H1 (cell line): ENCODE results near the gene DPH5. TPM values are rescaled to one million over a fixed set of nuclear protein-coding genes. Genes with fewer than 3 reads are reported as not detected.

Experiments used
- CTCF ChIA-PET: fragments of 300-600 bp; sonication (Branson Sonifier 250); formaldehyde crosslinking; loops from one replicate; lab custom pipeline; 2021; ENCODE audit not compliant: partially characterized antibody; lab: Charles Lee
- POLR2A ChIA-PET: fragments of 300-600 bp; sonication (Branson Sonifier 250); formaldehyde crosslinking; loops from one replicate; lab custom pipeline; 2021; ENCODE audit warnings: inconsistent platforms; ENCODE audit not compliant: partially characterized antibody; lab: Charles Lee
- DNase-seq, 2 experiments: peaks; one replicate each; pipeline versions ENCODE4 v3.0.0 to v3.0.0-alpha.2; 2010 to 2022; ENCODE audit warnings: low spot score in 2 of 2, low read depth in 1 of 2, mixed read lengths in 1 of 2
- FAIRE-seq: peaks from 2 replicates; lab custom pipeline; 2011; peaks lifted over from hg19 to GRCh38; lab: Jason Lieb, UNC
- H2AFZ ChIP-seq: 2 replicates; pipeline ENCODE4 v1.8.1; 2012; ENCODE audit warnings: low read length, inconsistent platforms
- H2AK5ac ChIP-seq: 2 replicates; pipeline ENCODE4 v1.6.1; 2013; ENCODE audit warnings: low read depth, low read length
- H2BK120ac ChIP-seq: replicated peaks from 2 replicates; pipeline ENCODE3; 2013; ENCODE audit warnings: low read depth, low read length, inconsistent platforms
- H2BK12ac ChIP-seq: 2 replicates; pipeline ENCODE4 v1.6.1; 2013; ENCODE audit warnings: low read depth, low read length
- H2BK15ac ChIP-seq: 2 replicates; pipeline ENCODE4 v1.6.1; 2013; ENCODE audit warnings: low read length
- H2BK20ac ChIP-seq: 2 replicates; pipeline ENCODE4 v1.6.1; 2013; ENCODE audit warnings: low read length
- H2BK5ac ChIP-seq: 2 replicates; pipeline ENCODE4 v1.6.1; 2013; ENCODE audit warnings: low read depth, low read length
- H3K14ac ChIP-seq: 2 replicates; pipeline ENCODE4 v1.6.1; 2013; ENCODE audit warnings: inconsistent platforms; ENCODE audit not compliant: insufficient read length
- H3K18ac ChIP-seq: 2 replicates; pipeline ENCODE4 v1.6.1; 2013; ENCODE audit warnings: low read length; ENCODE audit errors: extremely low read depth
- H3K23ac ChIP-seq: 2 replicates; pipeline ENCODE4 v1.6.1; 2013; ENCODE audit warnings: inconsistent platforms; ENCODE audit not compliant: insufficient read length
- H3K23me2 ChIP-seq: 2 replicates; pipeline ENCODE4 v1.6.1; 2013; ENCODE audit warnings: low read depth, low read length
- H3K27ac ChIP-seq: 2 replicates; pipeline ENCODE4 v1.6.1; 2011; ENCODE audit warnings: low read depth, low read length, inconsistent platforms
- H3K27me3 ChIP-seq, 4 experiments: replicated peaks in 1 of 4; 1 replicate in 1 of 4; 2 replicates in 3 of 4; pipeline versions ENCODE4 v1.6.1 to v1.8.1; 2011 to 2013; ENCODE audit warnings: low read length in 3 of 4, mild to moderate bottlenecking in 3 of 4, inconsistent platforms in 2 of 4, mixed read lengths in 2 of 4, moderate library complexity in 1 of 4; ENCODE audit not compliant: control insufficient read depth in 3 of 4, insufficient read depth in 3 of 4; ENCODE audit errors: extremely low read depth in 1 of 4
- H3K36me3 ChIP-seq, 4 experiments: 2 replicates each; pipeline versions ENCODE4 v1.6.1 to v1.8.1; 2011 to 2013; ENCODE audit warnings: mild to moderate bottlenecking in 4 of 4, low read length in 3 of 4, moderate library complexity in 2 of 4, control low read depth in 1 of 4, inconsistent platforms in 1 of 4; ENCODE audit not compliant: insufficient read depth in 4 of 4, control insufficient read depth in 2 of 4
- H3K4ac ChIP-seq: replicated peaks from 2 replicates; pipeline ENCODE3; 2013; ENCODE audit warnings: low read length, low read depth, mixed read lengths, inconsistent platforms; ENCODE audit not compliant: insufficient read length
- H3K4me1 ChIP-seq, 4 experiments: replicated peaks in 1 of 4; 1 replicate in 1 of 4; 2 replicates in 3 of 4; pipeline versions ENCODE4 v1.6.1 to v1.8.1; 2011 to 2013; ENCODE audit warnings: low read length in 3 of 4, inconsistent platforms in 2 of 4, mixed read lengths in 1 of 4; ENCODE audit not compliant: insufficient read depth in 4 of 4, control insufficient read depth in 3 of 4
- H3K4me2 ChIP-seq, 2 experiments: 2 replicates each; pipeline versions ENCODE4 v1.6.1 to v1.8.1; 2011 to 2013; ENCODE audit warnings: low read depth in 2 of 2, low read length in 2 of 2, control low read depth in 1 of 2, inconsistent platforms in 1 of 2, mild to moderate bottlenecking in 1 of 2; ENCODE audit not compliant: insufficient read depth in 1 of 2
- H3K4me3 ChIP-seq, 4 experiments: fragments of 200-600, 300-600 bp in 1 of 4; sonication (generic), shearing (Covaris generic), sonication (Bioruptor Twin) in 1 of 4; 2 replicates each; pipeline versions ENCODE4 v1.5.1 to v1.8.1; 2011 to 2016; ENCODE audit warnings: low read length in 4 of 4, low read depth in 3 of 4, control low read depth in 2 of 4, inconsistent platforms in 2 of 4, mild to moderate bottlenecking in 2 of 4, mixed read lengths in 1 of 4, moderate library complexity in 1 of 4; ENCODE audit not compliant: insufficient read depth in 2 of 4; ENCODE audit errors: extremely low read depth in 1 of 4
- H3K56ac ChIP-seq: replicated peaks from 2 replicates; pipeline ENCODE3; 2013; ENCODE audit warnings: low read depth, mild to moderate bottlenecking, mixed read lengths, low read length, inconsistent platforms; ENCODE audit not compliant: insufficient read length
- H3K79me1 ChIP-seq: 2 replicates; pipeline ENCODE4 v1.6.1; 2013; ENCODE audit warnings: low read depth, low read length, control low read depth
- H3K79me2 ChIP-seq, 2 experiments: 2 replicates each; pipeline versions ENCODE4 v1.6.1 to v1.8.1; 2012 to 2013; ENCODE audit warnings: low read length in 2 of 2, mild to moderate bottlenecking in 2 of 2, inconsistent platforms in 1 of 2; ENCODE audit not compliant: insufficient read depth in 2 of 2, control insufficient read depth in 1 of 2
- H3K9ac ChIP-seq, 4 experiments: replicated peaks in 1 of 4; 1 replicate in 1 of 4; 2 replicates in 3 of 4; pipeline versions ENCODE4 v1.6.1 to v1.8.1; 2011 to 2013; ENCODE audit warnings: low read depth in 3 of 4, low read length in 3 of 4, control low read depth in 2 of 4, mild to moderate bottlenecking in 2 of 4, moderate library complexity in 2 of 4, inconsistent platforms in 1 of 4; ENCODE audit errors: extremely low read depth in 1 of 4
- H3K9me3 ChIP-seq, 2 experiments: 2 replicates each; pipeline versions ENCODE4 v1.6.1 to v1.8.1; 2012 to 2013; ENCODE audit warnings: mild to moderate bottlenecking in 2 of 2, moderate library complexity in 2 of 2, control low read depth in 1 of 2, inconsistent platforms in 1 of 2, low read depth in 1 of 2, low read length in 1 of 2, mixed read lengths in 1 of 2; ENCODE audit not compliant: insufficient read depth in 2 of 2
- H4K20me1 ChIP-seq, 2 experiments: replicated peaks in 1 of 2; 2 replicates each; pipeline versions ENCODE3 to v1.8.1; 2011 to 2013; ENCODE audit warnings: inconsistent platforms in 2 of 2, low read length in 2 of 2, mild to moderate bottlenecking in 1 of 2; ENCODE audit not compliant: insufficient read depth in 2 of 2, control insufficient read depth in 1 of 2
- H4K5ac ChIP-seq: 2 replicates; pipeline ENCODE4 v1.6.1; 2013; ENCODE audit warnings: low read length, low read depth, mixed read lengths, inconsistent platforms; ENCODE audit not compliant: insufficient read length
- H4K8ac ChIP-seq: 2 replicates; pipeline ENCODE4 v1.8.0; 2013; ENCODE audit warnings: mild to moderate bottlenecking, moderate library complexity, low read length, inconsistent platforms; ENCODE audit not compliant: insufficient read depth; ENCODE audit errors: extremely low read depth
- H4K91ac ChIP-seq: replicated peaks from 2 replicates; pipeline ENCODE3; 2013; ENCODE audit warnings: low read length, mixed read lengths, inconsistent platforms; ENCODE audit not compliant: insufficient read length
- GTF2F1 ChIP-seq: IDR thresholded peaks from 2 replicates; pipeline ENCODE4 v1.6.1; 2012; ENCODE audit warnings: low read depth, low read length, improper control_type of control experiment, borderline replicate concordance
- KDM4A ChIP-seq: IDR thresholded peaks from one replicate; pipeline ENCODE4 v1.7.1; 2012; ENCODE audit warnings: low read depth, mild to moderate bottlenecking, moderate library complexity, low read length, inconsistent platforms; ENCODE audit not compliant: severe bottlenecking
- MAFK ChIP-seq: IDR thresholded peaks from 2 replicates; pipeline ENCODE4 v1.6.1; 2012; ENCODE audit warnings: low read depth, mild to moderate bottlenecking, improper control_type of control experiment, low read length
- RBBP5 ChIP-seq: IDR thresholded peaks from 2 replicates; pipeline ENCODE4 v1.7.1; 2012; ENCODE audit warnings: low read depth, mild to moderate bottlenecking, inconsistent platforms, low read length, moderate library complexity, borderline replicate concordance
- RXRA ChIP-seq: IDR thresholded peaks from 2 replicates; pipeline ENCODE4 v1.6.1; 2011; ENCODE audit warnings: low read depth, mild to moderate bottlenecking, low read length, moderate library complexity; ENCODE audit not compliant: insufficient read depth
- SIN3A ChIP-seq, 2 experiments: IDR thresholded peaks in 1 of 2; conservative IDR thresholded peaks in 1 of 2; 2 replicates each; pipeline ENCODE4 v1.6.1; 2011 to 2012; ENCODE audit warnings: low read length in 2 of 2, improper control_type of control experiment in 1 of 2, low read depth in 1 of 2, mild to moderate bottlenecking in 1 of 2
- SP2 ChIP-seq: IDR thresholded peaks from 2 replicates; pipeline ENCODE4 v1.6.1; 2012; ENCODE audit warnings: mild to moderate bottlenecking, low read length, inconsistent platforms
- SRF ChIP-seq: IDR thresholded peaks from 2 replicates; pipeline ENCODE4 v1.6.1; 2011; ENCODE audit warnings: mild to moderate bottlenecking, low read depth, low read length, moderate library complexity
- TAF1 ChIP-seq: IDR thresholded peaks from 2 replicates; pipeline ENCODE4 v1.6.1; 2011; ENCODE audit warnings: mild to moderate bottlenecking, low read depth, low read length
- TAF7 ChIP-seq: optimal IDR thresholded peaks from 2 replicates; pipeline ENCODE3; 2011; ENCODE audit warnings: low read depth, mild to moderate bottlenecking, inconsistent platforms, low read length, moderate library complexity, borderline replicate concordance
- TBP ChIP-seq: IDR thresholded peaks from 2 replicates; pipeline ENCODE4 v1.6.1; 2011; ENCODE audit warnings: low read depth, low read length, improper control_type of control experiment
- ZNF274 ChIP-seq: IDR thresholded peaks from 2 replicates; pipeline ENCODE4 v1.7.0; 2012; ENCODE audit warnings: low read length, borderline replicate concordance; ENCODE audit errors: extremely low read depth
- WGBS, 2 experiments: shearing (Covaris generic) in 1 of 2; methylation state at CpG; one replicate each; pipeline versions ENCODE4 v1.1.6 to v1.1.7; 2013 to 2015; ENCODE audit warnings: low lambda C conversion rate in 2 of 2, mixed read lengths in 2 of 2, inconsistent platforms in 1 of 2, low coverage in 1 of 2, missing lambda C conversion rate in 1 of 2; ENCODE audit not compliant: insufficient replicate concordance in 2 of 2, insufficient coverage in 1 of 2, insufficient read length in 1 of 2; ENCODE audit errors: extremely low coverage in 1 of 2, missing lambda C conversion rate in 1 of 2; 5-methylcytosine and 5-hydroxymethylcytosine counted together
- polyA plus RNA-seq, 7 experiments: library from polyadenylated mRNA; depleted of rRNA in 3 of 7; stranded (reverse) in 5 of 7; unstranded in 2 of 7; fragments of >200 nt in 5 of 7; fragments of 200-250 nt in 2 of 7; gene quantifications; 1 replicate in 5 of 7; 2 replicates in 1 of 7; 4 replicates in 1 of 7; pipeline versions ENCODE4 v1.2.1 to v1.2.3, GENCODE V29; 2011 to 2013; ENCODE audit warnings: missing spikeins in 2 of 7, mixed read lengths in 2 of 7
- total RNA-seq: library from RNA; stranded (reverse); fragmentation: NEBNext Ultra II Directional; extraction: Animal tissue kit (Norgen Biotek cat#: 25700); gene quantifications from 2 replicates; pipeline ENCODE4 v1.2.1, GENCODE V29; 2021

The DPH5 gene
- total and polyA plus RNA-seq, 2 of the 8 experiments (the other 6 are each of a cell fraction or from before 2014, with no cell fraction given): 67.7 to 106 TPM

DNA sequence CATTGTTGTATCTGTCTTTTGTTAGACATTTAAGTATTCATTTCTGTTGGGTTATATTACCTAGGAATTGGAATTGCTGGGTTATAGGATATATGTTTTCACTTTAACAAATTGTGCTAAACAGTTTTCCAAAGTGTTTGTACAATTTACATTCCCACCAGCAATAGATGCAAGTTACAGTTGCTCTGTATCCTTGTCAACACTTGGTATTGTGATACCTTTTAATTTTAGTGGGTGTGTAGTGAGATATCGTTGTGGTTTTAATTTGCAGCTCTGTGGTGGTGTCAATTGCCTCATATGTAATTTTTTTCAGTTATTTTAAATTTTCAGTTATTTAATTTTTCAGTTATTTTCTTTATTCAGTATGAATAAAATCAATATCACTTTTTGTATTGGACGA, 7.4 kb upstream of the DPH5 start:
- H3K9ac ChIP-seq: no peak overlapping the region
- H3K14ac ChIP-seq: no peak overlapping the region
- no peak overlapping the region for H2AK5ac ChIP-seq
- H3K4ac ChIP-seq: no peak overlapping the region
- no peak overlapping the region for H4K91ac ChIP-seq
- peaks cover 4% of the 10 kb centered on the region; the same call in 1 of the 2 replicates for H3K79me1 ChIP-seq
- no peak overlapping the region for H2AFZ ChIP-seq
- H3K23me2 ChIP-seq: no peaks in the 10 kb centered on the region
- no peaks in the 10 kb centered on the region for H3K4me1 ChIP-seq
- H3K27me3 ChIP-seq: no peaks in the 10 kb centered on the region
- H3K18ac ChIP-seq: no peak overlapping the region
- no peak overlapping the region for H3K4me2 ChIP-seq
- no peak overlapping the region for H4K5ac ChIP-seq
- FAIRE-seq: no peak
- peaks cover 0 to 3% (median under 1%) of the 10 kb centered on the region in 4 experiments; a peak in 5 of 8 replicates for H3K36me3 ChIP-seq
- H2BK120ac ChIP-seq: no peak overlapping the region
- DNase-seq: no peak
- H3K23ac ChIP-seq: no peak overlapping the region
- no peak overlapping the region for H2BK5ac ChIP-seq
- no peak overlapping the region for H2BK20ac ChIP-seq
- H3K4me3 ChIP-seq: no peak overlapping the region
- ChIA-PET POLR2A (no interaction called here), CTCF (interaction anchor here (0.6 kb wide), 1 partner anchor 70 kb away, joined by 3 read pairs; no protein-coding TSS in a partner anchor)
- H2BK15ac ChIP-seq: no peak overlapping the region
- H4K20me1 ChIP-seq: no peaks in the 10 kb centered on the region
- TF ChIP-seq RBBP5: no peak
- TF ChIP-seq SP2: no peak
- no peak for TF ChIP-seq ZNF274
- TF ChIP-seq RXRA: no peak
- no peak for TF ChIP-seq TAF1
- no peak for TF ChIP-seq MAFK
- TF ChIP-seq TBP: no peak
- TF ChIP-seq SIN3A (conservative IDR thresholded peaks at IDR 0.05 in 1 of 2, IDR thresholded peaks at IDR 0.05 in 1 of 2; ENCODE audit: low read depth in 1 of 2, low read length in 2 of 2): no peak
- TF ChIP-seq KDM4A: no peak
- no peak for TF ChIP-seq TAF7
- TF ChIP-seq SRF: no peak
- no peak for TF ChIP-seq GTF2F1
- WGBS, 2 experiments: 88% methylated on average over 2 of the region's 2 CpGs; no CpG with 5 or more reads in 1 of the 2 experiments
- H3K56ac ChIP-seq: no peak overlapping the region
- no peak overlapping the region for H4K8ac ChIP-seq
- no peak overlapping the region for H2BK12ac ChIP-seq
- H3K9me3 ChIP-seq: no peaks in the 10 kb centered on the region
- peaks cover 0 to 27% of the 10 kb centered on the region in 2 experiments; a peak in 2 of 4 replicates for H3K79me2 ChIP-seq
- no peak overlapping the region for H3K27ac ChIP-seq
